ENCODE measurements around the gene PRICKLE4. TPM values are rescaled to one million over a fixed set of nuclear protein-coding genes. Genes with fewer than 3 reads are reported as not detected.
A peak's percentile ranks its signal among the peaks of the same experiment; 100 is the strongest.

Gene PRICKLE4
- total and polyA plus RNA-seq, 2 of the 13 experiments (the other 11 are each of a cell fraction or from before 2014, with no cell fraction given): 0.92 to 1.2 TPM

DNA sequence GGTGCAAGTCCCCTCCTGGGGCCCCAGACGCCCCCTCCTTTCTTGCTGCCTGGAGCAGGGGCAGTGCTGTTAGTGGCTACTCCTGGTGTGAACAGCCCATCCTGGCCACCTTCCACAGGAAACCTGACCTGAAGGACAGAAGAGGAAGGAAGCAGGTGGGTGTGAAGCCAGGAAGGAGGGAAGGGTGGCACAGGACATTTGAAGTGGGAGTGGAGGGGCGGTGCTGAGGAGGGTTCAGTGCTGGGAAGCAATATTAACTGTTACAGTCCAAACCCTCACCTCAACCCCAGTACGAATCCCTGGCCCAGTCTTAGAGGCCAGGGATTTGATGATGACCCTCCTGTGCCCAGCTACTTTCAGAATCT, 766 bp downstream of the PRICKLE4 start:
- in situ Hi-C loops (cut with HindIII; ENCODE audit: extremely low pct_ligation_motif_present, low pct_unique_long_range_greater_than_20kb) (loop anchor here (5.0 to 25.0 kb wide), 2 partner anchors 266 to 431 kb away; partner anchors contain the start of gene MRPS10), intact Hi-C loops (cut with micrococcal nuclease; ENCODE audit: unreplicated experiment) (loop anchor here (5.0 kb wide), 1 partner anchor 156 kb away; no protein-coding TSS in a partner anchor)
- WGBS (ENCODE audit: low lambda C conversion rate): 33% methylated on average over 3 of the region's 3 CpGs
- Histone ChIP-seq H3K36me3 (replicated peaks in 1 of 2; ENCODE audit: control insufficient read depth in 1 of 2, insufficient read depth in 2 of 2, low read length in 2 of 2) (peaks cover 0 to 6% of the 10 kb centered on the region in 2 experiments; a peak in 2 of 5 replicates), H3K9ac (ENCODE audit: insufficient read depth, low read depth, low read length) (peak overlapping the region; percentile 67), H3K4me3 (replicated peaks in 1 of 3; ENCODE audit: insufficient read depth in 1 of 3, low read depth in 2 of 3, low read length in 3 of 3) (peak overlapping the region; percentile 82 to 93 (median 92)), H3K27ac (ENCODE audit: extremely low read length, insufficient read depth, low read length) (no peak overlapping the region), H3K4me2 (ENCODE audit: low read depth, low read length) (peak overlapping the region; percentile 97), H3K79me2 (ENCODE audit: insufficient read depth, low read length) (peaks cover 4% of the 10 kb centered on the region), H2AFZ (ENCODE audit: low read length) (no peak overlapping the region), H3K9me3 (ENCODE audit: low read length) (no peaks in the 10 kb centered on the region), H3K27me3 (ENCODE audit: control insufficient read depth in 1 of 2, insufficient read depth in 2 of 2, low read length in 2 of 2) (no peaks in the 10 kb centered on the region; a peak in 2 of 5 replicates), H3K4me1 (ENCODE audit: insufficient read depth, low read length) (peaks cover 33% of the 10 kb centered on the region), H4K20me1 (ENCODE audit: insufficient read depth, low read length) (no peaks in the 10 kb centered on the region)
- BruUV-seq (replicated peaks): no TSS peak
- no peak for ATAC-seq
- peak; percentile 88 for TF ChIP-seq ZNF18 (CRISPR knock-in tag; IDR thresholded peaks at IDR 0.05; ENCODE audit: insufficient replicate concordance)
- no peak for TF ChIP-seq FIP1L1 (IDR thresholded peaks at IDR 0.05; ENCODE audit: borderline replicate concordance, insufficient read depth, low read depth, low read length)
- TF ChIP-seq ZBTB7B (CRISPR knock-in tag; IDR thresholded peaks at IDR 0.05): 0 out of 2 replicates have a peak, but pooled peaks have one; percentile 3
- TF ChIP-seq NCOR1 (IDR thresholded peaks at IDR 0.05; ENCODE audit: borderline replicate concordance, low read length): no peak
- no peak for TF ChIP-seq ZNF850 (CRISPR knock-in tag; conservative IDR thresholded peaks at IDR 0.05)
- no peak for TF ChIP-seq FOXA1 (IDR thresholded peaks at IDR 0.05)
- TF ChIP-seq FOXA1 (CRISPR knock-in tag; IDR thresholded peaks at IDR 0.05): 0 out of 2 replicates have a peak, but pooled peaks have one; percentile 7
- no peak for TF ChIP-seq ZNF546 (CRISPR knock-in tag; conservative IDR thresholded peaks at IDR 0.05)
- 0 out of 2 replicates have a peak, but pooled peaks have one; percentile 40 for TF ChIP-seq SP4 (CRISPR knock-in tag; IDR thresholded peaks at IDR 0.05)
- no peak for FAIRE-seq
- ChIA-PET POLR2A (interaction anchor here (1.3 kb wide), 1 partner anchor 58 kb away, joined by 3 read pairs; no protein-coding TSS in a partner anchor), CTCF (ENCODE audit: low intra/inter-chr PET ratio, low total read pairs) (interaction anchor here (2.1 kb wide), 1 partner anchor 263 kb away, joined by 24 read pairs; no protein-coding TSS in a partner anchor)
- no peak for DNase-seq (ENCODE audit: low spot score)

All from HepG2 (cell line).